HEK293 (cell line): ENCODE measurements around the gene AMN.

ENCODE experiments used
- CTCF ChIA-PET: fragments of 350-600 bp; formaldehyde crosslinking; extraction: SDS; loops from one replicate; lab custom pipeline; 2021; ENCODE audit warnings: antibody characterized with exemption; lab: Yijun Ruan, JAX
- POLR2A ChIA-PET: fragments of 300-600 bp; formaldehyde crosslinking; extraction: SDS; loops from one replicate; lab custom pipeline; 2020; ENCODE audit warnings: antibody characterized with exemption, inconsistent platforms; lab: Yijun Ruan, JAX
- H3K27ac ChIP-seq: fragments of 200-500 bp; sonication (Bioruptor generic); 2 replicates; pipeline ENCODE4 v1.5.1; 2014; ENCODE audit warnings: low read depth, low read length, control low read depth, inconsistent platforms; ENCODE audit errors: extremely low read depth
- H3K36me3 ChIP-seq, 2 experiments: fragments of 200-500 bp in 1 of 2; sonication (Bioruptor generic) in 1 of 2; 1 replicate in 1 of 2; 2 replicates in 1 of 2; pipeline ENCODE4 v1.5.1; 2014 to 2017; ENCODE audit warnings: inconsistent platforms in 2 of 2, low read length in 2 of 2; ENCODE audit not compliant: control insufficient read depth in 2 of 2, insufficient read depth in 1 of 2
- H3K4me1 ChIP-seq: fragments of 200-500 bp; sonication (Bioruptor generic); 2 replicates; pipeline ENCODE4 v1.5.1; 2014; ENCODE audit warnings: mild to moderate bottlenecking, low read length, inconsistent platforms; ENCODE audit not compliant: control insufficient read depth, insufficient read depth
- H3K4me3 ChIP-seq: 2 replicates; pipeline ENCODE4 v1.5.1; 2011; ENCODE audit warnings: low read depth, mild to moderate bottlenecking, control low read depth, low read length, moderate library complexity
- H3K9me3 ChIP-seq: fragments of 200-500 bp; sonication (Bioruptor generic); 2 replicates; pipeline ENCODE4 v1.5.1; 2014; ENCODE audit warnings: low read depth, low read length, inconsistent platforms; ENCODE audit not compliant: control insufficient read depth, insufficient read depth
- AEBP2 ChIP-seq: fragments of 450-650 bp; formaldehyde crosslinking; IDR thresholded peaks from 2 replicates; pipeline ENCODE4 v1.5.1; 2016; ENCODE audit warnings: missing biosample characterization, missing genetic modification characterization, borderline replicate concordance
- BCL6B ChIP-seq: fragments of 450-650 bp; formaldehyde crosslinking; IDR thresholded peaks from 2 replicates; pipeline ENCODE4 v1.5.1; 2017; ENCODE audit warnings: missing biosample characterization, missing genetic modification characterization
- FEZF1 ChIP-seq: fragments of 450-650 bp; formaldehyde crosslinking; IDR thresholded peaks from 2 replicates; pipeline ENCODE4 v1.5.1; 2016; ENCODE audit warnings: missing biosample characterization, missing genetic modification characterization
- GLI2 ChIP-seq: fragments of 450-650 bp; formaldehyde crosslinking; IDR thresholded peaks from 2 replicates; pipeline ENCODE4; 2017; ENCODE audit warnings: missing biosample characterization, missing genetic modification characterization, low read depth, borderline replicate concordance
- GLIS1 ChIP-seq: fragments of 450-650 bp; formaldehyde crosslinking; IDR thresholded peaks from 2 replicates; pipeline ENCODE4 v1.5.1; 2016; ENCODE audit warnings: missing biosample characterization, missing genetic modification characterization
- MEIS1 ChIP-seq: sonication (generic); formaldehyde crosslinking; IDR thresholded peaks from 2 replicates; pipeline ENCODE4 v1.8.1; 2022; ENCODE audit warnings: missing genetic modification reagents, mild to moderate bottlenecking, borderline replicate concordance
- TRIM28 ChIP-seq: IDR thresholded peaks from 2 replicates; pipeline ENCODE4 v1.6.1; 2011; ENCODE audit warnings: low read length, control low read depth, borderline replicate concordance
- YY1 ChIP-seq: fragments of 450-650 bp; formaldehyde crosslinking; IDR thresholded peaks from 2 replicates; pipeline ENCODE4 v1.5.1; 2018; ENCODE audit warnings: missing biosample characterization, missing genetic modification characterization
- ZBTB44 ChIP-seq: fragments of 450-650 bp; IDR thresholded peaks from 2 replicates; pipeline ENCODE4 v1.5.1; 2018; ENCODE audit warnings: missing biosample characterization, mild to moderate bottlenecking, missing genetic modification characterization
- ZBTB49 ChIP-seq: fragments of 450-650 bp; formaldehyde crosslinking; IDR thresholded peaks from 2 replicates; pipeline ENCODE4 v1.5.1; 2016; ENCODE audit warnings: missing biosample characterization, missing genetic modification characterization, low read depth
- ZNF140 ChIP-seq: fragments of 450-650 bp; formaldehyde crosslinking; IDR thresholded peaks from 2 replicates; pipeline ENCODE4 v1.5.1; 2016; ENCODE audit warnings: missing biosample characterization, missing genetic modification characterization
- ZNF521 ChIP-seq: fragments of 450-650 bp; formaldehyde crosslinking; IDR thresholded peaks from 2 replicates; pipeline ENCODE4 v1.5.1; 2017; ENCODE audit warnings: missing biosample characterization, mild to moderate bottlenecking, missing genetic modification characterization
- ZNF548 ChIP-seq: fragments of 450-650 bp; formaldehyde crosslinking; IDR thresholded peaks from 2 replicates; pipeline ENCODE4 v1.5.1; 2016; ENCODE audit warnings: missing biosample characterization, missing genetic modification characterization
- ZNF558 ChIP-seq: fragments of 450-650 bp; formaldehyde crosslinking; IDR thresholded peaks from 2 replicates; pipeline ENCODE4 v1.5.1; 2016; ENCODE audit warnings: missing biosample characterization, missing genetic modification characterization
- ZNF645 ChIP-seq: fragments of 450-650 bp; formaldehyde crosslinking; IDR thresholded peaks from 2 replicates; pipeline ENCODE4; 2016; ENCODE audit warnings: missing biosample characterization, missing genetic modification characterization
- ZNF654 ChIP-seq: fragments of 450-650 bp; formaldehyde crosslinking; IDR thresholded peaks from 2 replicates; pipeline ENCODE4 v1.5.1; 2016; ENCODE audit warnings: low read depth, missing biosample characterization, missing genetic modification characterization

Gene AMN

GRCh38 chr14:102916347-102917055 is 6.0 kb upstream of the AMN start:
- H3K4me1 ChIP-seq: no peaks in the 10 kb centered on the region
- peaks cover 0 to 4% of the 10 kb centered on the region in 2 experiments; a peak in 1 of 3 replicates for H3K36me3 ChIP-seq
- TF ChIP-seq ZNF558 (no peak), BCL6B (tag by site-specific recombination) (no peak), ZNF548 (no peak), TRIM28 (no peak), GLIS1 (tag by site-specific recombination) (no peak), AEBP2 (tag by site-specific recombination) (no peak), ZNF521 (tag by site-specific recombination) (no peak), MEIS1 (CRISPR knock-in tag) (no peak), FEZF1 (no peak), ZBTB49 (no peak), ZNF645 (no peak)
- TF ChIP-seq, all 188 proteins: peak for 0
- POLR2A ChIA-PET: no interaction called here
- Histone ChIP-seq H3K27ac (no peak overlapping the region), H3K4me3 (no peak overlapping the region), H3K9me3 (no peaks in the 10 kb centered on the region)
- CTCF ChIA-PET: interaction anchor here (0.6 to 3.2 kb wide), 3 partner anchors 194 to 471 kb away, joined by 4 to 21 read pairs (median 5); no protein-coding TSS in a partner anchor

GRCh38 chr14:102917056-102917385 is 5.4 kb upstream of the AMN start:
- Histone ChIP-seq H3K4me3 (no peak overlapping the region), H3K36me3 (no peaks in the 10 kb centered on the region), H3K27ac (no peak overlapping the region), H3K9me3 (no peaks in the 10 kb centered on the region), H3K4me1 (no peaks in the 10 kb centered on the region)
- ChIA-PET POLR2A (no interaction called here), CTCF (interaction anchor here (0.8 to 3.2 kb wide), 3 partner anchors 105 to 222 kb away, joined by 3 to 21 read pairs (median 5); no protein-coding TSS in a partner anchor)
- TF ChIP-seq ZNF654 (tag by site-specific recombination) (no peak), ZNF521 (tag by site-specific recombination) (no peak), ZBTB44 (tag by site-specific recombination) (no peak), ZNF140 (tag by site-specific recombination) (no peak), GLI2 (tag by site-specific recombination) (no peak), YY1 (tag by site-specific recombination) (no peak)
